ENCODE data around the gene TH.

Gene TH

GRCh38 chr11:2158296-2158737 lies 13.3 kb downstream of the TH start:
- DNase-seq: no peak

DNA sequence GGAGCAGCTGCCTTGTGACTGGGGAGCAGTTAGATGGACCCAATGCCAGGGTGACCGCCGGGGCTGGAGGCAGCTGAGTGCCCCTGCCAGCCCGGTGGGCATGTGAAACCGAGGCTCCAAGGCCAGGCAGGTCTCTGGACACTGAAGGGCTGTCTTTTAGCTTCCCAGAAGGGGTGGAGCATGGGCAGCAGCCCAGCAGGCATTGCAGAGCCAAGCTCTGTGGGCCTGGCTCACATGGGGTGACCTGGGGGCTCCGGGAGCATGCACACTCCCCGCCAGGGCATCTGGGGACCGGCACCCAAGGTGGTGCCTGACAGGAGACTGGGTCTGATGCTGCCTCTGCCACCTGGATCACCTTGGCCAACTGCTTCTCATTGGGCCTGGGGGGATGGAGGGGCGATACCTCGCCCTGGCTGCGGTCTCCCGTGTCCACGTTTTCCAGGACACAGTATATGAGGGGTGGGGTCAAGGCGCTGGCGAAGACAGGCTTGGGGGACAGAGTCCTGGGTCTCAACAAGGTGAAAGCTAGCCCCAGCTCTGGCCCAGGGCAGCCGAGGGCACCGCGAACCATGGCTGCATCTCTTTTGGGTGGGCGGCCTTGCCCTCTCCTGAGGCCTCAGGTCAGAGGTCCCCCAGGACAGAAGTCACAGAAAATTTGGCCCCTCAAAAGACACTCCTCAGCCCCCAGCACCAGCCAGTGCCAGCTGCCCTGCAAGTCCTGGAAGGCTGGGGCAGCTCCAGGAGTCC lies 14.1 kb downstream of the TH start:
- no peak for DNase-seq

GRCh38 chr11:2156416-2157182 lies 15.0 kb downstream of the TH start:
- DNase-seq: peak; percentile 37 to 45

DNA sequence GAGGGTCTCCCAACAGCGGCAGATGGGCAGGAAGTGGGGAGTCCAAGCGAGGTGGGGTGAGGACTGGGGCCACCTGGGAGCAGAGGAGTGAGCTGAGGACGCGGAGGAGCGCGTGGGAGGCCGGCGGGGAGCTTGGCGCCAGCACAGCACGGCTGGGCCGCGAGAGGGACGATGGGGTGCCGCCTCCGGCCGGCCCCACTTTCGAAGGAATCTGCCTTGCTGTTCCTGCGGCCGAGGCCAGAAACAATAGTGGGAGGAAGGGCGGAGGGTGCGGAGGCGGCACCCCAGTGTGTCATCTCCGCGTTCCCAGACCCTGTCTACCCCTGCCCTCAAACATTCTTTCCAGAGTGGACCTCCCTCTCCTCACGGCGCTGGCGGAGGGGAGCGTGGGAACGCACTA lies 16.1 kb downstream of the TH start:
- no peak for DNase-seq

DNA sequence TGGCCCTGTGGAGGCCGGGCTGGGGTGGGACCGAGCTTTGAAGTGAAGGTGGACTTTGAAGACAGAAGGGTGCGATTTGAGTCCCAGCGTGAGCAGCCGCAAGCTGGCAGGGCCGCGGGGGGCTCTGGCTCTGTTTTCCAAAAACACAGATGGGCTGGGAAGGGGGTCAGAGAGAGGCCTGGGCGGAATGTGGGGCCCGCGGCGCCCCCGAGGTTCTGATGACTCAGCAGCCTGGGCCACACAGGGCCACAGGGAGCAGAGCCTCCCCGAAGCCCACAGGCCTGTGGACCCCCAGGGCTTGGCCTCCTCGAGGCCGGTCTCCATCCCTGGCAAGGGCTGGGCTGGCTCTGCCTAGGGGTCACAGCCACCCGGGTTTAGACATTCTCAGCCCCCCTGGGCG lies 16.7 kb downstream of the TH start:
- DNase-seq: no peak

- no peak for DNase-seq
Observed at GRCh38 chr11:2154195-2154585, 17.4 kb downstream of the TH start.

DNA sequence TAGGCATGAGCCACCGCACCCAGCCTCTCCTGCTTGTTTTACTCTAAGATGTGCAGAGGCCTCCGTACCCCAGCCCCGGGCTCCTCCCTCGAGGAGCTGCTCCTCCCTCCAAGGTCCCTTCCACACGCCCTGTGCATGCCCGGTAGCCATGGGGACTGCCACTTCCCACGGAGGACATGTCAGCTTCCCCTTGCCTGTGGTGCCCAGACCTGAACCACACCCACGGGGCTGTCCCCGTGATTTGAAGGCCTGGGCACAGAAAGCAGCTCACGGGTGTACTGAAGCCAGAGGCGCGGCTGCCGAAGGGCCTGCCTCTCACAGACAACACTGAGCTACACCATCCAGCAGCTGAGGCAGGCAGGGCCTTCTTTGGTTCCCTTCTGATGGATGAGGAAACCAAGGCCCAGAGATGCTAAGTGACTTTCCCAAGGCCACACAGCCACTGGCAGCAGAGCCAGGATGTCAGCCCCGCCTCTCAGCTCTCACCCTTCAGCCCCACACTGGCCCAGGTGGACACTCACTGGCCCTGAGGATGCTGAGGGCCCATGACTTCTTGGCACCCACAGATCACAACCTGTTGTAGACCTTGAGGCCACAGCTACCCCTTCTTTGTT lies 17.9 kb downstream of the TH start:
- DNase-seq: no peak

GRCh38 chr11:2151500-2152257 lies 19.9 kb downstream of the TH start:
- DNase-seq: peak; percentile 77 to 83

DNA sequence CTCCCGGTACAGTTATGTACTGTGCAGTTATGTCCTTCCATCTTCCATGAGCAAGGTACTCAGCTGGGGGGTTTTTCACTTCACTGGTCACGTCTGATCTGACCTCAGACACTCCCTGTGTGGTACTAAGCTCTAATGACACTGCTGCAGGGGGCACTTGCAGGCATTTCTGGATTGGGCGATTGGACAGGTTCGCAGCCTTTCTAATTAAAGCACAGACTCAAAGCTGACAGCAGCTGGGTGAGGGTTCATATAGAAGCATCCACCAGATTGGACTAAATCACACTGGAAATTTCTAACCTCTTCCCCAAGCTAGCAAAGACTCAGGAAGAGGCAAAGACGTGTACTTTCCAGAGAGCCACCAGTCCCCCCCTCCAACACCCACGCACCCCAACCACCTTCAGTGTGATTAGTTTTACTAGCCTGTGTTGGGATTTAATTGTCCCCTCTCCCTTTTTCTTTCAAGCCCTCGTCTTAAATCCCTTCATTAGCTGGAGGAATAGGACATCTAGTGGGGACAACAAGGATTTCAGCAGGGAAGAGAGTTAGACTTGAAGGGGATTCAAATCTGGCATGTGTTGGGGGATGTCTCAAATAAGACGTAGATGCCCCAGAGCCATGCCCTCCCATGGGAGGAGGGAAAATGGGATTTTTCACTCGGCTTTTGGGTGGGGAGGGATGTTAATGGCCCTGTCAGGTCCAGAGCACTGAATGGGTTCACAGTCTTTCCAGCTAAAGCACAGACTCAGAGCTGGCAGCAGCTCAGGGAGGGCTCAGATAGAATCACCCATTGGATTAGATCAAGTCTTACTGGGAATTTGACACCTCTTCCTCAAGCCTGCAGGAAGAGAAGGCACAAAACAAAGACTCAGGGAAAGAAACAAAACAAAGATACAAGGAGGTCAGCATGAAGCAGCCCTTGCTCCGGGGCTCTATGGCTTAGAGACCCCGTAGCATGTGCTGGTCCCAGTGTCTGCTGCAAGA lies 21.5 kb downstream of the TH start:
- DNase-seq: no peak

DNA sequence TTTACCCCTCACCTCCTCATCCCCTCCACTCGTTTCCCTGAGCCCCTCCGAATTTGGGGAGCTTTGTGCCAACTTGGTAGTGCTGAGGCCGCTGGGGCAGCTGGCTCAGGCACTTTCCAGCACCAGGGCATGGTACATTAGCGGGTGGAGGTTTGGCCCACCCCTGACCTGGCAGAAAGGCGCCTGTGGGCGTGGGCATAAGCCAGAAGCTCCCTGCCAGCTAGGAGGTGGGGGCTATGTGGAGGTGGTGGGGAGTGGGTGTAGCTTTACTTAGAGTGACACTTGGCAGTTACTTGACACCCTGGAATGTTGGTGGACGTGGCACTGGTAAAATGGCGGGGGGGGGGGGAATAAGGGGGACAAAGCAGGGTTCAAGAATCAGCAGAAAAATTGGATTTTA lies 22.2 kb downstream of the TH start:
- no peak for DNase-seq

DNA sequence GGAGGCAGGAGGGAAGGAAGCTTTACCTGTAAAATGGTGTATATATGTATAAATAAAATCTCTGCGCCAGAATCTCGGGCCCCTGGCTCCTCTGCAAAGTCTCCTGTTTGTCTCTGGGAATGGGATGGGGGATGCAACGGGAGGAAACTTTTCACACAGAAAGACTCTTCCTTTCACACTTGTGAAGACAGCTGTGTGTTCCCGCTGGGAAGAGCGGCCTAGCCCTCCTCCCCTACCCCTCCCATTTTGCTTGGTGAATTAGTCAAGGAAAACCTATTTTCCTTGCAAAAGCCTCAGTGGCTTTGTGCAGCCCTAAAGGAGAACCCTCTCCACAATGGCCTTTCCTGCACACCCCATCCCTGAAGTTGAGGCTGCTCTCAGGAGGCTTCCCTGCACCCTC lies 23.0 kb downstream of the TH start:
- no peak for DNase-seq

DNA sequence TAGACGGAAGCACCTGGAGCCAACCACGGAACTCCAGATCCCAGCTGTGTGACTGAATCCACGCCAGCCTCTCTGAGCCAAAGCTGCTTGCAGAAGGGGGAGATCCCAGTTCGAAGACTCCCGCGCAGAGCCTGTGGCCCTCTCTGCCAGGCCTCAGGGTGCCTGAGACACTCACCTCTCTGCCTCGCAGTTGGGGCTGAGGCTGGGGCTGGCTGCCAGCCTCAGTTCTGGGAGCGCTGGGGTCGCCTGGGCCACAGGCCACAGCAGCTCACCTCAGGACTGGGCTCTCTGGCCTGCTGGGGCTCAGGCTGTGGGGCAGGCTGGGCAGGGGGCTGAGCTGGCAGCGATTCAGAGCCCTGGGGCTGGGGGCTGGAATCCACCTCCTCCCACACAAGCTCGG lies 24.2 kb downstream of the TH start:
- no peak for DNase-seq

- DNase-seq: no peak
Observed at GRCh38 chr11:2146051-2146450, 25.6 kb downstream of the TH start.

- no peak for DNase-seq
Observed at GRCh38 chr11:2144544-2145248, 26.9 kb downstream of the TH start.

DNA sequence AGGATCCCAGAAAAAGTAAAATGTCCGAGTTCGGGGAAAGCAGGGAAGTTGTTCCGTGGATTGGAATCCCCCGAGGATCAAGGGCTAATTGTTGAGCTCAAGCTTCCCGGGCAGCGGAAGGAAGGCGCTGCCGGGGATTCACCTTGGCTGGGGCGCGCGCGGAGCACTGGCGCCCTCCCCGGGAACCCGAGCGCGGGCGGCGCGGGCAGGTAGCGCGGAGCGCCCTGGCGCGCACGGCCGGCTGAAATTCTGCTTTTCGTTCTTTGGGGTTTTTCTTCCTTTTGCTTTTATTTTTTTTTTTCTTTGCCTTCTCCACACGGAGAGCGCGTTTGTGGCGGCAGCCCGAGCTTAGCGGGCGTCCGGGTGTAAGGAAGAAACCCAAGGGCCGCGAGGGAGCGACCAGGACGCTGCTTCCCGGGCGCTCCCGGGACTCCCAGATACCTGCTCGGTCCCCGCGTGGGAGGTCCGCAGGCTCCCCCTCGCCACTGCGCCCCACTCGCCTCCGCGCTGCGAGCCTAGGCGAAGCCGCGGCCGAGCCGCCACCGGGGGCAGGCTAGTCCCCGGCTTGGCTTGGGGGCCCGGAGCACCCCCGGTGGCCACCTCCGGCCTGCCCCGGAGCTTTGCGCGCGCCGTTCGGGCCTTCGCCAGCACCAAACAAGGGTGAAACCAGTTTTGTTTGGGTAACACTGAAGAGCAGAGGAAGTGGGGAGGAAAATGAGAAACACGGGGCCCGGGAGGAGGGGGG lies 27.6 kb downstream of the TH start:
- no peak for DNase-seq

GRCh38 chr11:2143477-2143798 lies 28.2 kb downstream of the TH start:
- DNase-seq: no peak

DNA sequence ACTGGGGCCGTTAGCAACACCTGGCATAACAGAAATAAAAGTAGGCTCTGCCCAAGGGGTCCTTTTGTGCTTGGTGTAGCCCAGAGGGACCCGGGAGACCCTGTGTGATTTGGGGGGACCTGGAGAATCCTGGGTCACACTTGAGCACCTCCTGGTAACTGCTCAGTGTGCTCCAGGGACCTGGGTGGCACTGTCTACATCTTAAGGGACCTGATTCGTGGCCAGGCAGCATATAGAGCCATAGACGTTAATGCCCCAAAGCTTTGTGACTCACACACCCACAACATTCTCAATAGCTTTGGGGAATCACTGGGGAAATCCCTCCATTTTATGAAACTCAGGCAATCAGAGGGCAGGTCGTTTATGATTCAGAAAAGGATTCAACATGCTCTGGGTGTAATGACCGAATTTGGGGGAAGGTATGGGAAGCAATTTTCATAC lies 28.8 kb downstream of the TH start:
- DNase-seq: no peak

- no peak for DNase-seq
Observed at GRCh38 chr11:2142300-2142759, 29.3 kb downstream of the TH start.

- no peak for DNase-seq
Observed at GRCh38 chr11:2140411-2141400, 30.9 kb downstream of the TH start.
